Measurements from ENCODE around the gene CCDC88A. TPM values are rescaled to one million over a fixed set of nuclear protein-coding genes. Genes with fewer than 3 reads are reported as not detected.
A peak's percentile ranks its signal among the peaks of the same experiment; 100 is the strongest.
"Not testable (repeated sequence)": the region's sequence is repeated elsewhere in the genome, so short reads cannot be mapped to it uniquely, and the experiment has no call there.

Gene CCDC88A
- total RNA-seq, 1 donor from 2014 or later, result 100 TPM

GRCh38 chr2:55296393-55296792 lies 123.3 kb downstream of the CCDC88A start:
- DNase-seq, result no peak

- DNase-seq, result no peak
Measured at GRCh38 chr2:55283083-55283482, 136.6 kb downstream of the CCDC88A start.

DNA sequence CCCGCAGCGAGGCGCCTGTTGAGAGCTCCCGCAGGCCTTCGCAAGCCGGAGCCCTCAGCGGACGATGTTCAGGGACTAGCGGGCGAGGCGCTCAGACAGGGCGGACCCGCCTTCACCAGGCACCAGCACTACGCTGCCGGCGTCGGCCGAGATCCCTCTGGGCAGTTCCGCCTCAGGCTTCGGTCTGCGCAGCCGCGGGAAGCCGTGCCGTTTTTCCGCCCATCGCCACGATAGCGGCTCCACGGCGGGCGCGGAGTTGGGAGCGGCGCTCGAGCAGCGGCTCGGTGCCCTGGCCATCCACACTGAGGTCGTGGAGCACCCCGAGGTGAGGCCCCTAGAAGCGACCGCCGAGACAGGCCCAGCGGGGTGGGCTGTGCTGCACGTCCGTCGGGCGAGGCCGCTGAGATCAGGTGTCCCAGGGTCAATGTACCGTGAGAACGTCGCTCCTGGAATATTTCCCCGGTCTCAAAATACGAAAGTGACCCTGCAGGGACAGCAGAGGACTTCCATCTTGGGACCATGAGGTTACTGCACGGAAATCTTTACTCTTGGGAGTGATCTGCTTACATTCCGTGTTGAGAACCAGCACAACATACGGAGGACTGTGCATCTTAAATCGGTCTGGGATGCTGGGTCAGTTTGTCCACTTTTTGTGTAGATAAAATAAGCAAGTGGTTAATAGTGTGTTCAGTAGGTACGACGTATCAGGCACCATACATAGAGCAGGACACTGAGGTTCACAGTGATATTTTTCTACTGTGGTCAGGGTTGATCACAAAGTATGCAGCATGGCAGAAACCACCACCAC lies 137.3 kb downstream of the CCDC88A start:
- DNase-seq, result peak; percentile 91

DNA sequence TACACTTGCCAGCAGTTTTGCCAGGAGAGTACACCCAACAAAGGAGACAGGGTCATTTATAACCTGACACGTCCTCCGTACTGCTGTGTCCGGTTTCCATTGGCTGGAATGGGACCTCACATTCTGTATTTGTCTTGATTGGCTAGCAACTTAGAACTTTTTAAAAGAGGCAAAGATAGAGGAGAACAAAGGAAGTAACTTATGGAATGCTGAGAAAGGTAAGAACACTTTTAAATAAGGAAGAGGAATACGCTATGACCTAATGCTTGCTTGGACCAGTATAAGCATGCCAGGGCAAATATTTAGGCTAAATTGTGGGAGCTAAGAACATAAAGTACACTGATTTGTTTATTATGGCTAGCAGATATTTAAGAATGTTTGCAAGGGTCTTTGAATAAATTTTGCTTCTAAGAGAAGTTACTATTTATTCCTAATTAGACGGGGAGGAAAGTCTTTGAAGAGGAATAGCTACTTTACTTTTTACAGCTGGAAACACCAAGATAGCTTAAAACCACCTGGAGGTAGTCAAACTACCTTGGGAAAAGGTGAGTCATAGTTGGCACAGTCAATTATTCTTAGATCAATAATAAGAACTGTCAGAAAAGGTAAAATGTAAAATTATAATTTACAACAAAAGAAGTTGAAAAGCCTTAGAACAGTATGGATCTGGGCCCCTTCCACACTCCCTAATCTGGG lies 138.7 kb downstream of the CCDC88A start:
- not testable (repeated sequence) for DNase-seq

DNA sequence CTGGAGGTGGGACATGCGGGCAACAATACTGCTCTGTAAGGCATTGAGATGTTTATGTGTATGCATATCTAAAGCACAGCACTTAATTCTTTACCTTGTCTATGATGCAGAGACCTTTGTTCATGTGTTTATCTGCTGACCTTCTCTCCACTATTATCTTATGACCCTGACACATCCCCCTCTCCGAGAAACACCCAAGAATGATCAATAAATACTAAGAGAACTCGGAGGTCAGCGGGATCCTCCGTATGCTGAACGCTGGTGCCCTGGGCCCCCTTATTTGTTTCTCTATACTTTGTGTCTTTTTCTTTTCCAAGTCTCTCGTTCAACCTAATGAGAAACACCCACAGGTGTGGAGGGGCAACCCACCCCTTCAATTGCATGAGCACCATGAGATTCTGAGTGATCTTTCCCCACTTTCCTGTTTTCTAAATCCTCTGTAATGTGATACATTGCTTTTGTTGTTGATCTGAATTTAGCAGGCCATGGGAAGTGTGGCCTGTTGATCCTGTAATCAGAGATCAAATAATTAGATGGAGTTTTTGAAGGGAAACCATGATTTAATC lies 139.7 kb downstream of the CCDC88A start:
- DNase-seq, result not testable (repeated sequence)

DNA sequence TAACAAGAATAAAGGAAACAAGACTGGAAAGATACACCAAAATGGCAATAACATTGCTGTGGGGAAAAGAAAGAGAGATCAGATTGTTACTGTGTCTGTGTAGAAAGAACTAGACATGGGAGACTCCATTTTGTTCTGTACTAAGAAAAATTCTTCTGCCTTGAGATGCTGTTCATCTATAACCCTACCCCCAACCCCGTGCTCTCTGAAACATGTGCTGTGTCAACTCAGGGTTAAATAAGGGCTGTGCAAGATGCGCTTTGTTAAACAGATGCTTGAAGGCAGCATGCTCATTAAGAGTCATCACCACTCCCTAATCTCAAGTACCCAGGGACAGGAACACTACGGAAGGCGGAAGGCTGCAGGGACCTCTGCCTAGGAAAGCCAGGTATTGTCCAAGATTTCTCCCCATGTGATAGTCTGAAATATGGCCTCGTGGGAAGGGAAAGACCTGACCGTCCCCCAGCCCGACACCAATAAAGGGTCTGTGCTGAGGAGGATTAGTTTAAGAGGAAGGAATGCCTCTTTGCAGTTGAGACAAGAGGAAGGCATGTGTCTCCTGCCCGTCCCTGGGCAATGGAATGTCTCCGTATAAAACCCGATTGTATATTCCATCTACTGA lies 140.3 kb downstream of the CCDC88A start:
- DNase-seq, result not testable (repeated sequence)

- no peak for DNase-seq
Measured at GRCh38 chr2:55277310-55277709, 142.3 kb downstream of the CCDC88A start.

GRCh38 chr2:55274346-55274745 lies 145.3 kb downstream of the CCDC88A start:
- DNase-seq, result not testable (repeated sequence)

DNA sequence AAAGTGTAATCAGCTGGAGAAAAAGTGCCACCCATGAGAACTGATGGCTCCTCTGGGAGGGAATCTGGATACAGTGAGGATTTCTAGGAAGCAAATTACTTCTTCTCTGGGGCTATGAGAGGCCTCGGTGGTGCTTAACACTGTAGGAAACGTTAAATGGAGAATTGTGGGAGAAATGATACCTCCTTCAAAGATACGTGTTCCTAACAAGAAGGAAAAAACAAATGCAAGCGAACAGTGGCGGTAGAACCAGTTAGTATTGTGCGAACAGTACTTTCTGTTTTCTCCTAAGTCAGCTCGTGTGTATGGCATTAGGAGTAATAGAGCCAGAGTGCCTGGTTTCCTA lies 150.0 kb downstream of the CCDC88A start:
- DNase-seq, result peak; percentile 29

DNA sequence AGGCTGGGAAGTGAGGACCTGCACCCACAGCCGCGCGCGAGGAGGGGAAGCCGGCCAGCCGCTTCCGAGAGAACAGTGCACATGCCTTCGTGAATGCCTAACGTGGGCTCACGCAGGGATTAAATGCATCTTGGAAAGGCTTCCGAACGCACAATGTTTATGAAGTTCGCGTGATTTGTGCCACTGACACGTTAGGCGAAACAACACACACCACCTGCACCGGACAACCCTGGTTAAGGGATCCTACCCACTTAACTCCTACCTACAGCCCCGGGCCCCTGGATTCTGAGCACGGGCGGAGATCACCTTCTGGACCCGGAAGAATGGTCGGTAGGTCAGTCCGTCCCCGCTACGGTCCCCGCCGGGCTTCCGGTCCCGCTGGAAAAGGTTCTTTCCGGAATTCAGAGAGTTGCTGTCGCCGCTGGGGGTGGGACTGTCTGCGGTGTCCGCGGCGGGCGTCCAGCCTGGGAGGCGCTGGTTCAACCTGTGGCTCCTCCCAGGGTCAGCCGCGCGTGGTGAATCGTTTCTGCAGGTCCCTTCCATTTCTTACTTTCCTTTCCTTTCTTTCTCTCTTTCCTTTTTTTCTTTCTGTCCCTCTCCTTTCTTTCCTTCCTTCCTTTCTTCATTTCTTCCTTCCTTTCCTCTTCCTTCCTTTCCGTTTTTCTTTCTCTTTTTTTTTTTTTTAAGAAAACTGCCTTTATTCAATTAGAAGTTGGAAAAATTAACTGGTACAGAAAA lies 150.6 kb downstream of the CCDC88A start, which contains the start of gene MTIF2:
TSS of gene MTIF2 (minus strand) at position 325 of the 738 bp plus-strand sequence. CDS start 5,373 bp downstream, outside the sequence.
- peak; percentile 97 for DNase-seq

GRCh38 chr2:55268288-55268906 lies 151.3 kb downstream of the CCDC88A start:
- DNase-seq, result no peak

- not testable (repeated sequence) for DNase-seq
Measured at GRCh38 chr2:55259586-55259985, 160.1 kb downstream of the CCDC88A start.

DNA sequence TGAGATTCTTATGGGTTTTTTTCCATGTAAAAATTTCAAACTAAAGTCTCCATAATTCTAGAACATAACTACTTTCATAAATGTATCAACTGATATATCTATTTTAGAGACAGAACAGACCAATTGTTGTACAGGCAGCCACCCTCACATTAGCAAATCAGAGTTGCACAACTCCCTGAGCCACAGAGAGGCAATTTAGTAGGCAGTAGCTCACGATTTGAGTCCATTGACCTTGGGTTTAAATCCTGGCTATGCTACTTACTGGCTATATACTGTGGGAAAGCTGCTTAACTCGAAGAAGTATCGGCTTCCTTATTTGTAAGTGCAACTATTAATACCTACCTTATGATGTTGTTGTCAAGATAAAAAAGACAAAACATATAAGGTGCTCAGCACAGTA lies 166.8 kb downstream of the CCDC88A start:
- DNase-seq, result no peak

DNA sequence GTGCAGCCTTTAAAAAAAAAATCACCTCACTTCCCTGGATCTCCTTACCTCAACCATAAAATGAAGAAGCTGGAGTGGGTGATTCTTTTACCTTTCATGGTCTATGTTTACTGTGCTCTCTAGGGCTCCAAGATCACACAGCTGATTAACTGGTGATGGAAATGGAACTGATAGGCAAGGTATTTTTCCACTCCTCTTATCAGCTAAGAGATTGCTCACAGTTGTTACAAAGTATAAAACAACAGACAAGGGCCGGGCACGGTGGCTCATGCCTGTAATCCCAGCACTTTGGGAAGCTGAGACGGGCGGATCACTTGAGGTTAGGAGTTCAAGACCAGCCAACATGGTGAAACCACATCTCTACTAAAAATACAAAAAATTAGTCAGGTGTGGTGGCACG lies 172.6 kb downstream of the CCDC88A start:
- no peak for DNase-seq

DNA sequence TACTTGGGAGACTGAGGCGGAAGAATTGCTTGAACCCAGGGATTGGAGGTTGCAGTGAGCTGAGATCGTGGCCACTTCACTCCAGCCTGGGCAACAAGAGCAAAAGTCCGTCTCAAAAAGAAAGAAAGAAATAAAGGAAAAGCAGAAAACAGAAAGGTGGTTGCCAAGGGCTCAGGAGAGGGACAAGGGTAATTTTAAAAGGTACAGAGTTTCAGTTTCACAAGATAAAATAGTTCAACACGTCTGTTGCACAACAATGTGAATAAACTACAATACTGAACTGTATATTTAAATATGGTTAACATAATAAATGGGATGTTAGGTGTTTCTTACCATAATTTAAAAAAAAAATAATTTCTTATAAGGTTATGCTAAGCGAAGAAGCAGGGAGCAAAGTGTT lies 174.2 kb downstream of the CCDC88A start:
- no peak for DNase-seq

- no peak for DNase-seq
Measured at GRCh38 chr2:55242617-55243016, 177.0 kb downstream of the CCDC88A start.

- DNase-seq, result not testable (repeated sequence)
Measured at GRCh38 chr2:55241582-55241981, 178.1 kb downstream of the CCDC88A start.

- DNase-seq, result no peak
Measured at GRCh38 chr2:55239656-55240222, 179.9 kb downstream of the CCDC88A start.
